ENCODE results near the gene DLGAP3. TPM values are rescaled to one million over a fixed set of nuclear protein-coding genes. Genes with fewer than 3 reads are reported as not detected.

Gene DLGAP3
- total RNA-seq, 1 donor from 2014 or later = 44.8 TPM

DNA sequence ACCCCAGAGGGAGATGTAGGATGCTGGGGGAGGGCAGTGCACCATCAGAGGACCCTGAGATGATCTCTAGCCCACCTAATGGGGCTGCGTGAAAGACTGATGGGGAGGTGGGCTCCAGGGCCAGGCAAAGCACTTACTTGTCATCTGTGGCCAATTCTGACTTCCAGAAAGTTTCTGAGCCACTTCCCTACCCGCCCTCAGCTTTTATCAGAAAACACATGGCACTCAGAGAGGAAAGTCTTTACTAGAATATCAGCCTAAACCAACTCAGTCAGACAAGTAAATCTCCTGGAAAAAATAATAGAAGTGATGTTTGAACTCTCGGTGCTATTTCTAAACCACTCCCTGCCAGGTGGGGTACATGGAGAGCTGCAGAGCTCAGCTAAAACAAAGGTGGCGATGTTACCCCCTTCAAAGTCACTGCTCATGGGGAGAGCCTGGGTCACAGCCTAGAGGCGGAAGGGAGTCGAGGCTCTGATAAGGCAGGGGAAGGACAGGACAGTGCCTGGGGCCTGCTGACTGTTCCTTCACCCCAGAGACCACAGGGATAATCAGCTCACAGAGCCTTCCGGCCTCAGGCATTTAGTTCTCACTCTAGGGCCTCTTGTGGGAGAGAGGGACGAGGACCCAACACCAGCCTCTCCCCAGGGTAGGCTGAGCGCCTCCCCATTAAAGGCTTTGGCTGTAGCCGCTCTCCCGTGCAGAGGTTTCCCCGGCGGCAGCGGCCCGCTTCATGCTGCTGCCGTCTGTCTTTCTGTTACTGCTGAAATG lies 84.1 kb downstream of the DLGAP3 start:
- Mint-ChIP-seq H3K9me3 (ENCODE audit: unreplicated experiment) (peaks cover 2% of the 10 kb centered on the region), H3K27ac (ENCODE audit: unreplicated experiment) (no peak overlapping the region), H3K27me3 (ENCODE audit: unreplicated experiment) (peaks cover 2% of the 10 kb centered on the region), H3K4me3 (ENCODE audit: unreplicated experiment) (no peak overlapping the region), H3K4me1 (ENCODE audit: low read depth, unreplicated experiment) (peaks cover 15% of the 10 kb centered on the region), H3K36me3 (ENCODE audit: unreplicated experiment) (peaks cover 13% of the 10 kb centered on the region)
- TF ChIP-seq, protein P1, sequence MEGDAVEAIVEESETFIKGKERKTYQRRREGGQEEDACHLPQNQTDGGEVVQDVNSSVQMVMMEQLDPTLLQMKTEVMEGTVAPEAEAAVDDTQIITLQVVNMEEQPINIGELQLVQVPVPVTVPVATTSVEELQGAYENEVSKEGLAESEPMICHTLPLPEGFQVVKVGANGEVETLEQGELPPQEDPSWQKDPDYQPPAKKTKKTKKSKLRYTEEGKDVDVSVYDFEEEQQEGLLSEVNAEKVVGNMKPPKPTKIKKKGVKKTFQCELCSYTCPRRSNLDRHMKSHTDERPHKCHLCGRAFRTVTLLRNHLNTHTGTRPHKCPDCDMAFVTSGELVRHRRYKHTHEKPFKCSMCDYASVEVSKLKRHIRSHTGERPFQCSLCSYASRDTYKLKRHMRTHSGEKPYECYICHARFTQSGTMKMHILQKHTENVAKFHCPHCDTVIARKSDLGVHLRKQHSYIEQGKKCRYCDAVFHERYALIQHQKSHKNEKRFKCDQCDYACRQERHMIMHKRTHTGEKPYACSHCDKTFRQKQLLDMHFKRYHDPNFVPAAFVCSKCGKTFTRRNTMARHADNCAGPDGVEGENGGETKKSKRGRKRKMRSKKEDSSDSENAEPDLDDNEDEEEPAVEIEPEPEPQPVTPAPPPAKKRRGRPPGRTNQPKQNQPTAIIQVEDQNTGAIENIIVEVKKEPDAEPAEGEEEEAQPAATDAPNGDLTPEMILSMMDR (IDR thresholded peaks at IDR 0.05; ENCODE audit: partially characterized antibody, unreplicated experiment) = no peak
- no peak for DNase-seq

DNA sequence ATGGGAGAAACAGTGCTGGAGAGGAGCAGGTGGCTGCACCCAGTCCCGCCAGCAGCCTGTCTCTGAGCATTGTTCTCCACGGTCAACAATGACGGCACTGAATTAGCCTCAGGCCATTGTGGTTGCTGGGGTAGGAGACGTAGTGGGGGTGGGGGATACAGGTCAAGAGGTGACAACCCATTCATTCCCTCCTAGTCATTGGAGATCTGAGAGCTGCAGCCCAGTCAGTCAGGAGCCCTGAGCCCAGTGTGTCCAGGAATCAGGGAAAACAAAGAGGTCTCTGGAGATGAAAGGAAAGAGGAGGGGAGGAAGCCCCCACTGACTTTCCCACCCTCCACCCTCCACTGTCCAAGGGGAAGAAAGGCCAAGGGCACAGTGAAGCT lies 85.2 kb downstream of the DLGAP3 start:
- H3K27me3 Mint-ChIP-seq (ENCODE audit: unreplicated experiment) = peaks cover 2% of the 10 kb centered on the region
- no peak for DNase-seq
- H3K27ac Mint-ChIP-seq (ENCODE audit: unreplicated experiment) = no peak overlapping the region
- H3K4me3 Mint-ChIP-seq (ENCODE audit: unreplicated experiment) = no peak overlapping the region
- peaks cover 11% of the 10 kb centered on the region for H3K36me3 Mint-ChIP-seq (ENCODE audit: unreplicated experiment)
- H3K9me3 Mint-ChIP-seq (ENCODE audit: unreplicated experiment) = peaks cover 2% of the 10 kb centered on the region
- TF ChIP-seq, protein P1 (IDR thresholded peaks at IDR 0.05; ENCODE audit: partially characterized antibody, unreplicated experiment) = no peak
- H3K4me1 Mint-ChIP-seq (ENCODE audit: low read depth, unreplicated experiment) = peaks cover 14% of the 10 kb centered on the region

DNA sequence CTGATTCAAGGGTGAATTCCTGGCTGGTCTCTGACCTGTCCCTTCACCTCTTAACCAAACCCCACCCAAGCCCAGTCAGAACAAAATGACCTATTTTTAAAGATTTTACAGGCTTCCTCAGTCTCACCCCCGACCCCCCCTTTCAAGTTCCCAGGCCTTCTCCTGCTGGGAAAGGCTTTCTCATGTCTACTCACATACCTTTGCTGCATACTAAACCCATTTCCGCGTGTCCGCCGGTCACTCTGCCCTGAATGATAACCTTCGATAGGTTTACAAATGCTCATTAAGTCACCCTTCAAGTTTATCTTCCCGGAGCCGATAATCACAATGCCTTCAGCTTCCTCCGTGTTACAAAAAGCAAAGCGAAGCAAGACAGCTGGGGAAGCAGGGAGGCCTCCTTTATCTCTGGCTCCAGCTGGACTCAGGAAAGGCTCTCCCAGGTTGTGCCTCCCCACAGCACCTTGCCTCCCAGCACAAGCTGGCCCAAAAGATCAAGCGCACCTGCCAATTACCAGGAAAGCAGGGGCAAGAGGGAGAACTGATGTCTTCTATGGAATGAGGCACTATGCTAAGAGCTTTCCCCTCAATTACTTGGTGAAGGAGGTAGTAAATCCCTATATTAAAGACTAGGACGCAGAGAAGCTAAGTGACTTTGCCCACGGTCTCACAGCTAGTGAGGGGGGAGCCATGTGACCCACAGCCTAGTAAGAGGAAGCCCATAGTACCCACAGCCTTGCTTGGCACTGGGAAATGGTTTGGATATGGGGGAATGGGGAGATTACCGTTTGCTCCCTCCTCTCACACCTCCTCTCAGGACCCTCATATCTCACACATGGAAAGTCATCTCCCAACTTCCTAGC lies 85.8 kb downstream of the DLGAP3 start:
- H3K4me1 Mint-ChIP-seq (ENCODE audit: low read depth, unreplicated experiment) = peaks cover 13% of the 10 kb centered on the region
- H3K4me3 Mint-ChIP-seq (ENCODE audit: unreplicated experiment) = no peak overlapping the region
- no peak overlapping the region for H3K27ac Mint-ChIP-seq (ENCODE audit: unreplicated experiment)
- TF ChIP-seq, protein P1 (IDR thresholded peaks at IDR 0.05; ENCODE audit: partially characterized antibody, unreplicated experiment) = no peak
- peaks cover 2% of the 10 kb centered on the region for H3K27me3 Mint-ChIP-seq (ENCODE audit: unreplicated experiment)
- peaks cover 7% of the 10 kb centered on the region for H3K36me3 Mint-ChIP-seq (ENCODE audit: unreplicated experiment)
- H3K9me3 Mint-ChIP-seq (ENCODE audit: unreplicated experiment) = peaks cover under 1% of the 10 kb centered on the region
- no peak for DNase-seq

DNA sequence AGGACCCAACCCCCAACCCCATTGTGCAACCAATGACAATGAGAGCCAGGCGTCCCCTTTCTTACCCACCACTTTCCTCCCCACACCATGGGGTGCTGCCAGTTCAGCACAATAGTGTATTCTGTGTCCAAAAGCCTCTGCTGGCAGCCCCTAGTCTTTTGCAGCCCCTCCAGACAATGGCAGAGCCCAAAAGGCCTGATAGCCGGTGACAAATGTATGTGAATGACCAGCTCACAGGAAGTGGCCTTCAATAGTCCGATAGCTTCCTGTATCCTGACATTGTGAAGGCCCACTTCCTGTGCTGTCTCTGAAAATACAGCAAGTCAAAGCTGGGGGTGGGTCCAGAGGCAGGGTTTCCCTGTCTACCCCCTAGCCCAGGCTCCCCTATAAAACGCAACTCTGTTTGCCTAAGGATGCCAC lies 86.5 kb downstream of the DLGAP3 start:
- Mint-ChIP-seq H3K9me3 (ENCODE audit: unreplicated experiment) (no peaks in the 10 kb centered on the region), H3K27ac (ENCODE audit: unreplicated experiment) (no peak overlapping the region), H3K4me3 (ENCODE audit: unreplicated experiment) (no peak overlapping the region), H3K27me3 (ENCODE audit: unreplicated experiment) (peaks cover 2% of the 10 kb centered on the region), H3K36me3 (ENCODE audit: unreplicated experiment) (no peaks in the 10 kb centered on the region), H3K4me1 (ENCODE audit: low read depth, unreplicated experiment) (peaks cover 11% of the 10 kb centered on the region)
- TF ChIP-seq, protein P1 (IDR thresholded peaks at IDR 0.05; ENCODE audit: partially characterized antibody, unreplicated experiment) = no peak
- DNase-seq = no peak
